GDM1 (cell line): ENCODE data around the gene NTNG2.

Experiments
- DNase-seq: peaks from one replicate; lab custom pipeline; 2025; lab: John Stamatoyannopoulos, UW

The NTNG2 gene

DNA sequence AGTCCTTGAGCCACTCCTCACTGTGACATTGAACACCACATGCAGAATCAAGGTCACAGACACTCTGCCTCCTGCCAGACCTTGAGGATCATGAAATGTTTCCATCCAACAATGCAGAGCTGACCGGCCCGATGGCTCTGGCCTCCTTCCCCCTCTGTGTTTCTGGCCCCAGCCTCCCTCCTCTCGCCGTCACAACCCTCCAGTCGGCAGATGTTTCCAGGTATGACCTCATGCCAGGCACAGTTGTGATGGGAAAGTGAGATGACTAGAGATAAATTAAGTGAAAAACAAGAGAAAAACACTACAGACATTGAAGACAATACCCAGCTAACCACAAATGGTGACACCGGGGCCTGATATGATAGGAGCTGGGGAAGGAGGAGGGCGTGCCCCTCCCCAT is 9.8 kb downstream of the NTNG2 start:
- no peak for DNase-seq

DNA sequence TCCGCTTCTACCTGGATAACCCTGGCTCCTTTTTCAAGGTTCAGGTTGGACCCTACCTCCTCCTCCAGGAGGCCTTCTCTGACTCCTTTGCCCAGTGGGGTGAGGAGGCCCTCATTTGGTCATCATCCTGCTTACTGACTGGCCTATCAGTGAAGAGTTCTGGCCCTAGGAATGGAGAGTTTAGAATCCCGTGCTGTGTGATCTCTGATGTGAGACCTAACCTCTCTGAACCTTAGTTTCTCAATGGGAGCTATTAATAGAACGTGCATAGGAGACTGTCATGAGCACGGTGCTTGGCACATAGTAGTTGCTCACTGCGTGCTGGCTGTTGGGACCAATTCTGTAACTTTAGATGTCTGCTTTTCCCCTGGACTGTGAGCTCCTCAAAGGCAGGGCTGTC is 10.3 kb downstream of the NTNG2 start:
- DNase-seq = no peak

DNA sequence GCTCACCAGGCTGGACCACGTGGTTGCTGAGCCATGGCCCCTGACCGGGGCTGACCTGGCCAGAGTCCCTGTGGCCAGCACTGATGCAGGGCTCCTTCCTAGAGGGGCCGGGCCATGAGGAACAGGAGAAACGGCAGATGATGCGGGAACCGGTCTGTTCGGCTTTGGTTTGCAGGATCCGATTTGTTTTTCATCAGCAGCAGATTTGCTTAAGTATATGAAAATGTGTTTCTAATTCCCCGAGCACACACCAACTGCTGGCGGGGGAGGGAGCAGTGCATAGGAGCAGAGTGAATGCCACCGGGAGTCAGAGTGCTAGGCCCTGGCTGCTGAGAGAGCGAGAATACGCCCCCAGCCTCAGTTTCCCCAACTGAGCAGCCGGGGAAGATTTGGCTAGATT is 13.6 kb downstream of the NTNG2 start:
- no peak for DNase-seq

DNA sequence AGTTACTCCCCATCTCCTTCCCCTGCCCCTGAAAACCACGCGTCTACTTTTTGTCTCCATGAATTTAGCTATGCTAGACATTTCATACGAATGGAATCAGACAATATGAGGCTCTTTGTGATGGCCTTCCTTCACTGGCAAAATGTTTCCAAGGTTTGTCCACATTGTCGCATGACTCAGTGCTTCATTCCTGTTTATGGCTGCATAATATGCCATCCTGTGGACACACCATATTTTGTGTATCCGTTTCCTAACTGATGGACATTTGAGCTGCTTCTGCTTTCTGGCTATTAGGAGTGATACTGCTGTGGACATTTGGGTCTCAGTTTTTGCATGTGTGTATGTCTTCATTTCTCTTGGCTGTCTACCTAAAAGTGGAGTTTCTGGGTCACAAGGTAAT is 14.5 kb downstream of the NTNG2 start:
- no peak for DNase-seq

DNA sequence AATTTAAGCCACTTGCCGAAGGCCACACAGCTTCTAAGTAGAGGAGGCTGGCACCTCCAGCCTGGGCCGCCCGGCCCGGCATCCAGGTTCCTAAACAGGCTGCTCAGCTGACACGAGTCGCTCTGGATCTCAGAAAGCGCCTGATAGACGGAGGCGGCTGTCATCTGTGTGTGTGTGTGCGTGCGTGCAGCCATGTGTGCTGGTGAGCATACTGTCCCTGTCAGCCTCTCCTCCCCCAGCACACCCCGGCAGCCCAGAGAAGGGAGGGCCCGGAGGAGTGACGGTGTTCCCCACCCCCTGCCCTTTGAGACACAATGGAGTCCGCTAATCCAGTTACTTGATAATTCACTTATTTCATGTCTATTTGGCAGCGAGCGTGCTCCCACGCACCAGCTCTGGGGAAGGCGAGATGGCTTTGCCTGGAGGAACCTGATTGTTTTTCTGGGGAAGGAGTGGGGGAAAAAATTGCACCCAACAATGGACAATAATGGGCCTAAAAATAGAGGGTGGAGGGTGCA is 20.0 kb downstream of the NTNG2 start:
- no peak for DNase-seq

DNA sequence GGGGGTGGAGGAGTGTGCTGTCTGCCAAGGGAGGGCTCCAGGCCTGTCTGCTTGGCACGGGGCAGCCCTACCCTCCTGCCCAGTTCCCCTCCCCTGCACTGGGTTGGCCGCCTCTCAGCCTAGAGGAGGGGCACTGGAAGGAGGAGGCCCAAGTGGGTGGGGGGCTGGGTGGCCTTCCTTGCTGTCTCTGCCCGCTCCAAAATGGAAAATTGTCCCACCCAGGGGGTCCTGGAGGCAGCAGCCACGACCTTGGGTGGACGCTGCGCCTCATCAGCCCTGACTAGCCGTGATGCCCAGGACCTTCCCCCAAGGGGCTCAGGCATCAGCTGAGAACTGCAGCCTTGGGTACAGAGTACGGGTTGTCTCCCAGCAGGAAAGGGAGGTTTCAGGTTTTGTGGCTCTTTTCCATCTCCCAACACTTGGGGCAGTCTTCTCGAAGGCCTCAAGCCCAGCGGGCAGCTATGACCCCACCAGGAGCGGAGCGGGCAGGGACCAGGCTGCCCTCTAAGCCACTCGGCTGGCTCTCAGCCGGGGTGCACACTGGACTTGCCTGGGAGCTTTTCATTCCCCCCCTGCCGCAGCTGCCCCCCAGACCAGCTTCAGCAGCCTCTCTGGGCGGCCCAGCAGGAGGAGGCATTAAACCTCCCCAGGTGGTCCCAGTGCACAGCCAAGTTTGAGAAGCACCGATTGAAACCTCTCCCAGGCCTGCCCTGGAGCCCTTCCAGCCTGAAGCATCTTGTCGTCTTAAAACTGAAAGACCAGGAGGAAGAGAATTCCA is 20.6 kb downstream of the NTNG2 start:
- DNase-seq = no peak

DNA sequence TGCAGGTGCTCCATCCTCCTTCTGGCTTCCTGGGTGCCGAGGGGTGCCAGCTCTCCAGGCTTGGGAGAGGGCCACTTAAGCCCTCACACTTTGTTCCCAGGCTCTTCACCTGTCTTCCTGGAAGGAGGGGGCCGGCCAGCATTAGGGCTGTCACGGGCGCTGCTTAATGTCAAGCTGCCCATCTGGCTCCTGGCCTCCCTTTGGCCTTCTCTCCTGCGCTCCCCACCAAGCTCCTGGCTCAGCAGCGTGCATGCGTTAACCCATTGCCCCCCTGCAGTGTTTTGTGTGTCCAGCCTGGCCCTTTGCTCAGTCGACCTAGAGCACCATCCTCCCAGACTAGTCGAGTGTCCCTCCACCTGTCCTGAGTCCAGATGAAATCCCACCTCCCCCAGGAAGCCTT is 21.3 kb downstream of the NTNG2 start:
- DNase-seq = no peak

DNA sequence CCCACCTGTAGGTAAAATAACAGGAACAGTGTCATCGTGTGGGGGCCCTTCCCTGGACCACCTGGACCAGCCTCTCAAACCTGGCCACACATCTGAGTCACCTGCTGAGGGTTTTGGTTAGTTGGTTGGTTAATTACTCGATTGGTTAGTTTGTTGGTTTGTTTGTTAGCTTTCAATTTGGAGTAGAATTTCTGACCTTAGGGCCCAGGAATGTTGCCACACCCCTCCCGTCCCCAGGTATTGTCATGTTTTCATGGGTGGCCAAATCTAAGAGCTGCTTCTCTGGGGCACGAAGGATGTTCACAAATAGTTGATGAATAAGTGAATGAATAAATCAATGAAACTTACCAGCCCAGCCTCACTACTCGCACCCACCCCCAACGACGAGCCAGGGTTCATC is 21.9 kb downstream of the NTNG2 start:
- DNase-seq = no peak

DNA sequence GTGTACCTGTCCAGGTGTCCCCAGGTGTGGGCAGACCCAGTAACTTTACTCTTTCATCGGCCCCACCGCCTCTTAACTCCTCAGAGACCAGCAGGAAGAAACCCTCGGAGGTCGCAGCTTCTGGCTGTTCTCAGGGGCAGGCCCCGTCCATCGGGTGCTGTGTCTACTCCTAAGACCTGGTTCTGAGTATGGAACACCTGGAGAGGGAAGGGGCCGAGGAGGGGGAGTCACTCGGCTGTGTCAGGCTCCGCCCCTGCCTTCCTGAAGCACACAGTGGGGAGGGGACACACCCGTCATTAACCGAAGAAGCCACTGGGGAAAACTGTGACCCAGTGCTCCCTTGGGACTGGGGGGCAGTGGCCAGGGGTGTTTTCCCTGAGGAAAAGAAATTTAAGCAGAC is 22.3 kb downstream of the NTNG2 start:
- no peak for DNase-seq

DNA sequence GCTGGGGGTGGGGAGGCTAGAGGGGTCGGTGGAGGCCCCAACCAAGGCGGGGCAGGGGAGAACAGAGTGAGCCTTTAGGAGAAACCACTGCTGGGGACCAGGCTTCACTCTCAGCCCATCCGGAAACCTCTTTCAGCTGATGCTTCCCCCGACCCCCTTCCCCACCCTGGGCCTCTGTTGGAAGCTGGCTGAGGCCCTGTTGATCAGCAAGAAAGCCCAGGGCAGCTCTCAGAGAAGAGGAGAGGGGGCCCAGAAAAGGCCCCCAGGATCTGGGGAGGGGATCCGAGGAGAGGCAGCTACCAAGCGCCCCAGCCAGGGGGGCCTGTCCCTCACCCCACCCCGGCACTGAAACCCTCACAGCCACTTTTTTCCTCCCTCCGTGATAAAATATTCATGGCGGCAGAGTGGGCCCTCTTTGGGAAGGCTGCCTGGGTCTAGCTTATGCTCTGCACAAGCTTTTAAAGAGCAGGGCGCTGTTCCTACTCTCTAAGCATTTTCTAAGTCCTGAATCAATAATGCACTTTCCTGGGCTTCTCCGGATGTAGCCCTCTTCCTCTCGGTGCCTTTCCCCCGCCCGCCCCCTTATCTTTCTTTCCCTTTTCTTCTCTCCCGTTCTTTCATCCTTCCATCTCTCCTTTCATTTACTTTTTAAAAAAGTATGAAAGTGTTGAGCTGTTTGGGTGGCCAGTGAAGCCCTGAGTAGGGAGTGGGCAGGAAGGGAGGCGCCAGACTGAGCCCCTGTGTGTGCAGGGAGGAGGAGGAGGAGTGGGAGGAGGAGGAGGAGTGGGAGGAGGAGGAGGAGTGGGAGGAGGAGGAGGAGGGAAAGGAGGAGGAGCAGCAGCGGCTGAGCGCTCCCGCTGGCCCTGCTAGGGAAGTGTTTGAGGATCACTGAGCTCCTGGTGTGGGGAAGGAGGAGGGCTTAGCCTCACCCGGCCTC is 23.5 kb downstream of the NTNG2 start:
- no peak for DNase-seq

DNA sequence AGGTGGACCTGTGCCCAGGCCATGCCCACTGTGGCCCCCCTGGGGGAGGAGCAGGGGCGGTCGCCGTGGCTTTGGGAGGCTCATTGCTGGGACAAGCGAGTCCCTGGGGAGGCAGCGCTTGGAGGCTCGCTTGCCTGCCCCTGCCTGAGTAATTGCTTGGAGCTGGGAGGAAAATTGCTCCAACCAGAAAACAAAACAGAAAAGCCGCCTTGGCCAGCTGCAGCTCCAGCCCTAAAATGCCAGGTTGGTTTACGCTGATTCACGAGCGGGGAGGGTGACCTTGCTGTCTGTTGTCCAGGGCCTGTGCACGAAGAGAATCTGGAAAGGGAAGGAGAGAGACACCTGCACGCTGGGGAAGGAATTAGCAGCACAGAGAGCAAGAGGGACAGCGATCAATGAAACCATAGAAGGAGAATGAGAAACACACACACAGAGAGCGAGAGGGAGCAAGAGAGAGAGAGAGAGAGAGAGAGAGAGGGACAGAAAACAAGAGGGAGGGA is 25.3 kb downstream of the NTNG2 start:
- no peak for DNase-seq

DNA sequence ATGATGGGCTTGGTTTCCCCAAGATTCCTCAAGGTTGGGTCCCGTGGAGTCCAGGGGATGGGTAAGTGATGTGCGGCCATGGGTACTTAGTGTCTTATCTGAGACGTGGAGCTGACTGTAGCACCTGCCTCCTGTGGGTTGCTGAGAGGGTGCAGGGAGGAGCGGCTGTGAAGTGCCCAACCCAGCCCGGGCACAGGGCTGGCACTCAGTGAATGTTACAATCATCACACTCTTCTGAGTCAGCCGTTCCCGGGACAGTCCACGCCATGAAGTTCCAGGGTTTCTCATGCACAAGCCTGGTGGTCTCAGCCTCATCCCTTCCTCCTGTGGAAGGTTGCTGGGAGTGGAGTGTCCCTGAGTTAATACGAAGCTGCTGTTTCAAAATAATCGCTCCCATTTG is 29.1 kb downstream of the NTNG2 start:
- DNase-seq = no peak

DNA sequence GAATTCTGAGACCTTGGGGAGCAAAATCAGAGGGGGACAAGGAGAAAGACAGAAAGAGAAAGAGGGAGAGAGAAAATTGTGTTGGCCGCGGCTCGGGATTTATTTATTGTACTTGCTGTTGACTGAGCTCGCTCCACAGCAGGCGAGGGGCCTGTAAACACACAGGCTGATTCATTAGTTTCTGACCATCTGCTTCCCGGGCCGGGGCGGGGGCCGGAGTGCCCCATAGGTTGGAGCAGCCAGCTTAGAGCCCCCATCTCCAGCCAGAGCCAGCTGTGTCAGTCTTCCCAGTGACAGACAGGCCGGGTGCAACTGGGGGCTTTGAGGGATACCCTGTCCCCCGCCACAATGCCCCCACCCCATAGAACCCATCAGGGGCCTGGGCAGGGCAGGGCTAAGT is 30.9 kb downstream of the NTNG2 start:
- no peak for DNase-seq

DNA sequence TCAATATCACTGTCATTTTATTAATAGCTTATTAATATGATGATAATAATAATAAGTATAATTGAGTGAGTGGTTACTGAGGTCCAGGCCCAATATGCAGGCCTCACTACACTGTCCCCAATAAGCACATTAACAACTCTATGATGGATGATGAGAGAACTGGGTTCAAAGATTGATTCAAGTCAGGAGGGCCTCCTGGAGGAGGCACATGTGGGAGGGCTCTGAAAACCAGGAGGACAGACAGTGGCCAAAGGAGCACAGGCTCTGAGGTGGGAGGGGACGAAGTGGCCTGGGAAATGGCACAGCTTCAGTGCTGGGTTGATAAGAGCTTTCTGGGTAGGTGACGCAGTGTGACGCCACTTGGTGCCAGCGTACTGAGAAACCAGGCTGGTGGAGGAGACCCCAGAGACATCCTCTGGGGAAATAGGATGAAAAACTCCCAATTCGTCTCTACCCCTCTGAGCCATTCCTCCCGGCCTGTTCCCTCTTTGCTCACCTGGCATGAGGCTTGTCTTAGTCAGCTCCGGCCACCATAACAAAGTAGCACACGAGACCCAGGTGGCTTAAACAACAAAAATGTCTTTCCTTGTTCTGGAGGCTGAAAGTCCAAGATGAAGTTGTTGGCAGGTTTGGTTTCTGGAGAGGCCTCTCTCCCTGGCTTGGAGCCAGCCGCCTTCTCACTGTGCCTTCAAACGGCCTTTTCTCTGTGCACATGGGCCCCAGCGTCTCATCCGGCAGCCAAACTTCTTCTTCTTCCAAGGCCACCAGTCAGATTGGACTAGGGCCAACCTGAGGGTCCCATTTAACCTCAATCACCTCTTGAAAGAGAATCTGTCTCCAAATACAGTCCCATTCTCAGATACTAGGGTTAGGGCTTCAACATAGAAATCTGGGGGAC is 31.6 kb downstream of the NTNG2 start:
- DNase-seq = no peak

DNA sequence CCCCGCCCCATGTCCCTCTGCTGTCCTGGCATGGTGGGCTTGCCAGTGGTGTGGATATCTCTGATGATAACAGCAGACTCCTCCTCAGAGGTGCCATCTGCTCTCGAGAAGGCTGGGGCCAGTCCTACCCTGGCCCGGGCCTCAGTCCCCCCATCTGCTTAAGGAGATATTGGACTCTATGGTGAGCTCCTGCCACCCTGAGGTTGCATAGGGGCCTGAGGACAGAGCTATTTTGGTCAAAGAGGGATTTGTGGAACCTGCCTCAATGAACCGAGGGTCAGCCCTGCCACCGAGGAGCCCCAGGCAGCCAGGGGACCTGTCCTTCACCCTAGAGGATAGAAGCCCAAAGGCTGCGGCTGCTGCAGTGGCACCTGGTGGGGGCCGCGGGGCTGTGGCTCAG is 32.6 kb downstream of the NTNG2 start:
- no peak for DNase-seq

DNA sequence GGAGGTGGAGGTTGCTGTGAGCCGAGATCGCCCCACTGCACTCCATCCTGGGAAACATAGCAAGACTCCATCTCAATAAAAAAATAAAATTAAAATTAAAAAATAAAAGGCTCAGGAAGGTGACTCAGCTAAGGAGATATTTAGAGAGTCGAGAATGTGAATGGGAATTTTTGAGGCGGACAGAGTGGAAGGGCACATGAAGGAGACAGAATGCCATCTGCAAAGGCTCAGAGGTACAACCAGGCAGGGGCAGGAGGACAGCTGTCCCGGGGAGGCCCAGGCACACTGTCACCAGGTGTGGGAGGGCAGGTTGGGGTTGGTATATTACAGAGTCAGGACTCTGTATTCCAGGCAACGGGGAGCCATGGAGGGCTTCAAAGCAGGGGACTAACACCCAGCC is 35.5 kb downstream of the NTNG2 start:
- DNase-seq = no peak

DNA sequence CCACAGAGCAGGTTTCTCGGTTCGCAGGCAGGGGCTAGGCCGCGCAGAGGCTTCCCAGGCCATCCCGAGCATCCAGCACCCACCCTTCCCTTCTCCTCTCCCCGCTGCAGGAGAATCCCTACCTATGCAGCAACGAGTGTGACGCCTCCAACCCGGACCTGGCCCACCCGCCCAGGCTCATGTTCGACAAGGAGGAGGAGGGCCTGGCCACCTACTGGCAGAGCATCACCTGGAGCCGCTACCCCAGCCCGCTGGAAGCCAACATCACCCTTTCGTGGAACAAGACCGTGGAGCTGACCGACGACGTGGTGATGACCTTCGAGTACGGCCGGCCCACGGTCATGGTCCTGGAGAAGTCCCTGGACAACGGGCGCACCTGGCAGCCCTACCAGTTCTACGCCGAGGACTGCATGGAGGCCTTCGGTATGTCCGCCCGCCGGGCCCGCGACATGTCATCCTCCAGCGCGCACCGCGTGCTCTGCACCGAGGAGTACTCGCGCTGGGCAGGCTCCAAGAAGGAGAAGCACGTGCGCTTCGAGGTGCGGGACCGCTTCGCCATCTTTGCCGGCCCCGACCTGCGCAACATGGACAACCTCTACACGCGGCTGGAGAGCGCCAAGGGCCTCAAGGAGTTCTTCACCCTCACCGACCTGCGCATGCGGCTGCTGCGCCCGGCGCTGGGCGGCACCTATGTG is 36.1 kb downstream of the NTNG2 start:
- DNase-seq = no peak

DNA sequence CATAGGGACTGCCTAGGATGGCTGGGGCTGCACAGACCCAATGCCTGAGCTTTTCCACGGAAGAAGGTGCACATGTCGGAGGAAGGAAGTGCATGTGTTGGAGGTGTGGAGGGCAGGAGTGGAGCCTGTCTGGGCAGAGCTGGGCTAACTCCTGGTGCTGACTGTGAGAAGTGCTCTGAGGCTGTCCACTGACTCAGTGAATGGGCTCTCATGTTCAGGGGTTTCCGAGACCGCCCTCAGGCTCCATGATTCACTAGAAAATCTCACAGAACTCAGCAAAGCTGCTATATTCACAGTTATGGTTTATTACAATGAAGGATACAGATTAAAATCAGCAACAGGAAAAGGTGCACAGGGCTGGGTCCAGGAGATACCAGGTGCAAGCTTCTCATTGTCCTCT is 37.2 kb downstream of the NTNG2 start:
- DNase-seq = no peak

DNA sequence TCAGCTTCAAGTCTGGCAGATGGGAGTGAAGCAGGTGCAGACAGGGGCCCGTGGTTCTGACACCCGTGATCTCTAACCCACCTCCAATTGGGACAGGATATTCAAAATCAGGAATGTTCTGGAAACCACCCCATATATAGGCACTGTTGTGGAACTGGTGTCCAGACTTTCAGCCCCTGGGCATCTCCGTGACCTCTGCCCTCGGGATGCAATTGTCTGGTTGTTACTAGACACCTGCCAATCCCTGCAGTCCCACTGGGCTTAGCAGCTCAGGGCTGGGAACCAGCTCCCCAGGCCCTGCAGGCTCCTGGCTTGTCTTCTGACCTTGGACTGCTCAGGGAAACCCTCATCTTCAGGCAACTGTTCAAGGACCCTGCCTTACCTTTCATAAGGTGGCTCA is 38.8 kb downstream of the NTNG2 start:
- no peak for DNase-seq

DNA sequence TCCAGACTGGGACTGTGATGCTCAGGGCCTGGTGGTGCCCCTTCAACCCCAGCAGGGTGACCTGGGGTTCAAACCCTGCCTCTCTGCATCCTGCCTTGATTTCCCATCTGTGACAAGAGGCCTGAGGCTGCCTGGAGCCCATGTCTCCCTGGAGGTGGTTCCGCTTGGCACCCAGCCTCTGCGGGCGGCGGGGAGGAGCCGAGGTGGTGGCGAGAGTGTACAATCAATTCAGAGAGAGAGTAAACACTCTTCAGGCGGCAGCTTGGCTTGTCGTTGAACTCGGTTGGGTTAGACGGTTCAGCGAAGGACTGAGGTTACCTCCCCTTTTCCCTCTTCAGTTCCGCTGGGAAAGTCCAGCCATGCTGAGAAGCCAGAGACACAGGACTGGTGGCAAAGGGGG is 39.3 kb downstream of the NTNG2 start:
- DNase-seq = no peak
